Activated CD4-positive, alpha-beta T cell treated with anti-CD3 and anti-CD28 coated beads, Interleukin-2, amount 50 U/mL, for 4 hours (primary cell): ENCODE results near the gene PTPRE.

Experiments used
- DNase-seq, 2 experiments: peaks; one replicate each; pipeline ENCODE4 v3.0.0-alpha.2; 2020

Gene PTPRE

DNA sequence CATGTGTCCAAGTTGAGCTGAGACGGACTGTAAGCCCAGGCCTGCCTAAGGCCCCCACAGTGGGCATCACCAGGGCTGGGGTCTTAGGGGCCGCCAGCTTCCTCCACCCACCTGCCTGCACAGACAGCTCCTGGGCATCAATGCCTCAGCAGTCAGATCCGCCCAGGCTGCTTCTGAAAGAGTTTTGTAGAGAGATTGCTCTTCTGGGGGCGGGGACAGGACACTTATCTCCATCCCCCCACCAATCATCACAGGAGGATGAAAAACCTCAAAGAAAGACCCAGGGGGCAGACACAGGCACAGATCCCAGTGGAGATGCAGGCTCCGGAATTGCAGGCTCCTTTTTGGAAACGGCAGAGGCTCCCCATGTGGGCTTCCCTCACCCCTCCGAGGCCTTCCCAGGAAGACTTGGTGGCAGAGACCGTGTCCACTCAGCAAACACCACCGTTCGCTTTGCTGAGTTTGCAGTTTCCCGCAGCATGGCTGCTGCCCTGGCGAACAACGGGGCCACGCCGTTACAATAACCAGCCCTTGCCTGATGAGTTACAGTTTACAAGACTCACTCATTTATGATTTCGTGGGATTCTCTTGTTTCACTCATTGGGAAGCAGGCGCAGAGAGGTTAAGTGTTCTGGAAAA is 122.9 kb downstream of the PTPRE start:
- no peak for DNase-seq

DNA sequence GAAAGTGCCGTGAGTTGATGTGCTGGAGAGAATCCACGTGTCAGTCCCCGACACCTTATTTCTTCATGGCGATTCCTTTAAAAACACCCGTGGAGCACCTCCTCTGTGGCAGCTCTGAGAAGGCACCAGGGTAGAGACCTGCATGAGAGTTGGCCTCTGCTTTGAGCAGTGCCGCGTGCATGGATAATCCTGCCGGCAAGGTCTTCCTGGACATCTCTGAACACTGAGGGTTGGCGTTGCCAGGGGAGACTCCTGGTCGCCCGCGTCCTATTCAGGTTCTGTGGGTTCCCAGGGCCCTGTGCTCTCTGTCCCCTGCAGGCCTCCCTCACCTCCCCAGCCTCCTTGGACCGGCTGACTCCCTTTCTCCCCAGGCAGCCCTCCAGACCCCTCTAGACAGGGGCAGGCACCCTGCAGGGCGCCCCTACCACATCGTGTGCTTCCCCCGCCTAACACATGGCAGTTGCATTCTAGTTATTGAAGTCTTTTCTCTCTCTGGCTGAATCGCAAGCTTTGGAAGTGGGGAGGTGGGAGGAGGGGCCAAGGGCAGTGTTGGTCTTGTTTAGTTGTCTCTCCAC is 123.7 kb downstream of the PTPRE start:
- DNase-seq, result no peak

DNA sequence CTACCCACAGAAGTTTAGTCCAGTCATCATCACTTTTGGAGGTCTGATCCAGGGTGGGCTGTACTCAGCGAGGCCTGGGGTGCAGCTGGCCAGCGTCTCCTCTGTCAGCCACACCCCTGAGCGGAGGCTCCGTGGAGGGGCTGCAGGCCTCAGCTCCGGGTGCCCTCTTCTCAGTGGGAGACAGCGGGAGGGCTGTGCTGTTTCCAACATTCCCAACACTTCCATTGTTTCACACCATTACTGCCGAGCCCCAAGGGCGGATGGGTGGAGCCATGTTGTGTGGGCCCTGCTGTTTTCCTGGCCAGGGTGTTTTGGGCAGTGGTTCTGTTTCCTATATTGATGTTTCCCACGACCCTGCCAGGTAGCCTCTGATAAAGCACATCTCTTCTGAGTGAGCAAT is 124.3 kb downstream of the PTPRE start:
- no peak for DNase-seq

DNA sequence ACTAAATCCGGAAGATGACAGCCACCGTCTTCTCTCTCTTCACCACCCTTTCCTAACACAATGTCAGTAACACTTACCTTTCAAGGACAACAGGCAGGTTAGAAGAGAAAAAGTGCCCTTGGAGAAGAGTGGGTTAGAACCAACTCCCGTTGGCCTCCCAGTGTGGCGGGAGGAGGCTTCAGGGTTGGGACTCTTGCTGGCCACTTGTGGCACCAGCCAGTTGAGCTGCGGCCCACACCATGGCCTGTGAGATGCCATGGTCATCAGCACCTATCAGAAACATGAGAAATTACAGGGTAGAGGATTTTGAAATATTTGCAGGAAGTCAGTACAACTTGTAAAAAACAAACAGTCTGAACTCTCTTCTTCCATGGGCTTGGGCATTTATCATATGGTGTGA is 125.6 kb downstream of the PTPRE start:
- no peak for DNase-seq

DNA sequence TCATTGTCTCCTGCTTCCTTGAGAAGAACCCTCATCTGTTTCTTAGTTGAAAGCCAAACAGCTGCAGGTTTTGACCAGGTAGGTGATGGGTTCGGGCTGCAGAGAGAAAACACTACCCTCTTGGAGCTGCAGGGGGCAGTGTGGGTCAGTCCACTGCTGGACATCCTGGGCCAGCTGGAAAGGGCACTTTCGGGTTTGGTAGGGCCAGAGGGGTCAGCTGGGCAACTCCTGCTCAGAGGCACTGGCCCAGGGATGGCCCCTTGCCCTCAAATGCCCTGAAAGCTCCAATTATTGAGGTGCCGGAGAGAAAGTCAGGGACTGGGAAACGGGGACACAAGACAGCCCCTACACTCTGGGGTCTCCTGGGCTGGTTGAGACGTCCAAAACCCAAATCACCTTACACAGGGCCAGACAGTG is 128.7 kb downstream of the PTPRE start:
- DNase-seq, result peak; percentile 49 to 58

DNA sequence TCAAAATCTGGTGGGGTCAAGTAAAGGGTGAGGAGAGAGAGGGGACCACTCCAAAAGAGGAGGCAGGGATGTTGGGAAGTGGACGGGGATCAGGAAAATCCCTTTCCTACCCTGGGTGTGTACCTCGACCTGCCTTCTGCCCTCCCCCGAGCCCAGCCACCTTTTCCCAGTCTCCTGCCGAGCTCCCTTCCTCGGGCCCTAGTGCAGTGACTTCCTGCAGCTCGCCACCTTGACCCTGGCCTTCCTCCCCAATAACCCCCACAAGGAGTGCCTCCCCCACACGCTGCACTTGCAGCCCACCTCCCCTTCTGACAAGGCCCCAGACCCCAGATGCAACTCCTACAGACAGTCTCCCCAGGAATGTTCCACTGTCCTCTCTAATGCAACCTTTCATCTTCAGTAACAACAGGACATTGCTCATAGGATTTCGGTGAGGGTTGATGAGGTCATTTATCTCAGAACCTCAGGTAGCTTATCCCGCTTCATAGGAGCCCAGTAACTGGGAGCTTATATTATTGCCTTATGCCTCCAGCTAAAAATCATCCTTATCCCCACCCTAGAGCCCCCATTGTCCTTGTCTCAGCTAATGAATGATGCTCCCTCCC is 129.2 kb downstream of the PTPRE start:
- no peak for DNase-seq

DNA sequence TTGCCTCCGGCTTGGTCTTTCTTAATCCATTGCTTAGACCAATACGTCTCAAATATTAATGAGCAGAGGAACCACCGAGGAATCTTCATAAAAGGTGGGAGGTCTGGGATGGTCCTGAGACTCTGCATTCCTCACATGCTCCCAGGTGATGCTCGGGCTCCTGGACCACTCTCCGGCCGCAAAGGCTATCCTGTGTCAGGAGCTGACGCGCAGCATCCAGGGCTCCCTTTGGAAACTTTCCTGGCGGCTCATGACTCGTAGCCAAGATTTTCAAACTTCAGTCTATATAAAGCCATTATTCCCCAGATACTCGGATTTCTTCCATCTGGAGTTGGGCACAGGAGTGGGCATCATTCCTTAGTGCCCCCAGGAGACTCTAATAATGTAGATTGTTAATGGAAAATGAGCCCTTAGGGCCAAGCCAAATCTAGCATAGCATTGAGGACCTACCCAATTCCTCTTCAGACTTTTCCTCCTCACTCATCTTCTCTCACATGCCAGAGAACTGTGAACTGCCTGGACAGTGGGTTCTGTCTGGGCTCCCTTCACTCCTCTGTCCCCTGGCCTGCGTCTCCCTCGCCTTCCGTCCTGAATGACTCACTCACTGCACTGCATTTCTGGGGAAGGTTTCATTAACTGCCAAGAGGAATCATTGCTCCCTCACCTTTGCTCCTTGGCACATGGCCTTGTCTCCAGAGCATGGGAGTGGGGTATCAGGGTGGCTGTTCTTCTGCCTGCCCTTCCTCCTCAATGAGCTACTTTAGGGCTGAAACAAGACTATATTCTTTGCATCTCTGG is 130.0 kb downstream of the PTPRE start:
- DNase-seq, result no peak

DNA sequence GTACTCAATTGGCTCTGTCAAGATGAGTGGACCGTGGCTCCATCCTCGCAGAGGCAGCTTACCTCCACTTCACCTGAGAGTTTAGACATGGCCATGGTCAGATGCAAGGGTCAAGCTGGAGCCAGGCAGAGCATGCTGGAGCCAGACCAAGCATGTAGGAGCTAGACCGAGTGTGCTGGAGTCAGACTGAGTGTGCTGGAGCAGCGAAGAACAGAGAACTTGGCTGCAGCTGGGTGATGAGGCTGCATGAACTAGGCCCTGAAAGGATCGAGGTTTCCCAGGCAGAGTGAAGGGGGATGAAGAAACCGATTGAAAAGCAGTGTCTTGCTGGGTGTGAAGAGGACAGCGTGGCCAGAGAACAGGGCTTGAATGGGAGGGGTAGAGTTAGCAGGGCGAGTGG is 133.2 kb downstream of the PTPRE start:
- no peak for DNase-seq

DNA sequence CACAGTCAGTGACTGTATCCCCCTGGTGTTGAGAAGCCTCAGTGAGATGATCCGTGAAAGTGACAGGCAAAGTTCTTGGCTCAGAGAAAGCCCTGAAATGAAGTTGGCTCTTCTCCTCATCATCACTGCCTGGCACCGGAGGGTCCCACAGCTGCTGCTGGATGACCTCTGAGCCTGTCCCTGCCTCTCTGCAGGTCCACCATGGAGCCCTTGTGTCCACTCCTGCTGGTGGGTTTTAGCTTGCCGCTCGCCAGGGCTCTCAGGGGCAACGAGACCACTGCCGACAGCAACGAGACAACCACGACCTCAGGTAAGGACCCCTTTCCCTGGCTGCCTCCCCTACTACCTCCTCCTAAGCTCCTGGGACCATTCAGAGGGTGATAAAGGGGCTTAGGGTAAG is 133.8 kb downstream of the PTPRE start:
- DNase-seq, result no peak

DNA sequence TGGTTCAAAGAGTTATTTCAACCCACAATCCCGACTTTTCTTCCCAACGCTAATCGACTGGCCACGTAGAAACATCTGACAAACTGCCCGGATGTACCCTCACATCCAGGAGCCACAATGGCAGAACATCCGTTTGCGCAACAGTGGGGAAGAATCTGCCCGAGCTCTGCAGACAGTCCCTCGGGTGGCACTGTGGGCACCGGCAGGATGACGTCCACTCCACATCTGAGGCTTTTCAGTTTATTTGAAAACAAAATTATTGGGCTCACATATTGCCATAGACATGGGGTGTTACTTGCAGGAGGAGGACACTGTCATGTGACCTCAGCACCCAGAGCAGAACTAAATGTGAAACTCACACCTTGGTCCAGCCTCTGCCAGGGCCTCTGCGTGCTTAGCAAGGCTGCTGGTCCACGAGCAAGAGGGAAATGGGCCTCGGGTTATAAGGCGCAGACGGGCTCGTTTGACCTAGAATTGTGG is 135.3 kb downstream of the PTPRE start:
- DNase-seq, result no peak

DNA sequence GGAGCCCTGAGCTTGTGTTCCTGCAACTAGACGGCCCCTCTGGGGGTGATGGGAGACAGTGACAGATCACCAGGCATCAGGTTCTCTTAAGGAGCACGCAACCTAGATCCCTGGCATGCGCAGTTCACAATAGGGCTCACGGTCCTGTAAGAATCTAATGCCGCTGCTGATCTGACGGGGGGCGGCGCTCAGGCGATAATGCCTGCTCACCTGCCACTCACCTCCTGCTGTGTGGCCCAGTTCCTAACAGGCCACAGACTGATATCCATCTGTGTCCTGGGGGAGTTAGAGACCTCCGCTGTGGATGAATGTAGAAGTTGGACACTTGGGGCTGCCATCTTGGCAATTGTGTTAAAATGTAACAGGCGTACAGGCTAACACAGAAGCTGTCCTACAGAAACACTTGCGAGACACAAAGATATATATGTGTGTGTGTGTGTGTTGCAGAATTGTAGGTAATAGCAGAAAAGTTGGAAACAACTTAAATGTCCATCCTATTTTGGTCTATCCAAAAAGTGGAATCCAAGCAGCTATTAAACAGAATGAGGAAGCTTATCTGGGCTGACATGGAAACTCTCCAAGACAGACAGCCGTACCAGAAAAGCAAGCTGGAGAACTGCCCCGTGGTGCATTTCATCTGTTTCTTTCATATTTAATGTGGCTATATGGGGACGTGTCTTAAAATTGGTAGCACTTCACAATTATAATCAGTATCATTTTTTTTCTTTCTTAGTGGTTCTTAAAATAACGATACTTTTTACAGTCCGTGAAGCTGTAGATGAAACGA is 136.5 kb downstream of the PTPRE start:
- no peak for DNase-seq

DNA sequence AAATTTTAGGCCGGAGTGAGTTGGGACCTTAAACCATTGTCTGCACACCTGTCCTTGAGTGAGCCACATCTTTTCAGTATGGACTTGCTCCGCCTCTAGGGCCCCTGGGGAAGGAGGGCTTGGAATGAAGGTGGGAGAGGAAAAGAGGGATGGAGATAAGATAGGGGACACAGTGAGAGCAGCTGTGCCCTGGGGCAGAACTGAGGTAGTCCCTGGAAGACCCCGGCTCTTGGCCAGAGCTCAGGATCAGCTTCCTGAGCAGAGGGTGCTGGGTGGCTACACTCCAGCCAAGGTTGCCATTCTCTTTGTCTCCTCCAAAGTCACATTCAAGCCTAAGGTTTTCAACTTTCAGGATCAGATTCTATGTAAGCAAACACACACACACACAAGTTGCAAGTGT is 137.3 kb downstream of the PTPRE start:
- DNase-seq, result no peak

DNA sequence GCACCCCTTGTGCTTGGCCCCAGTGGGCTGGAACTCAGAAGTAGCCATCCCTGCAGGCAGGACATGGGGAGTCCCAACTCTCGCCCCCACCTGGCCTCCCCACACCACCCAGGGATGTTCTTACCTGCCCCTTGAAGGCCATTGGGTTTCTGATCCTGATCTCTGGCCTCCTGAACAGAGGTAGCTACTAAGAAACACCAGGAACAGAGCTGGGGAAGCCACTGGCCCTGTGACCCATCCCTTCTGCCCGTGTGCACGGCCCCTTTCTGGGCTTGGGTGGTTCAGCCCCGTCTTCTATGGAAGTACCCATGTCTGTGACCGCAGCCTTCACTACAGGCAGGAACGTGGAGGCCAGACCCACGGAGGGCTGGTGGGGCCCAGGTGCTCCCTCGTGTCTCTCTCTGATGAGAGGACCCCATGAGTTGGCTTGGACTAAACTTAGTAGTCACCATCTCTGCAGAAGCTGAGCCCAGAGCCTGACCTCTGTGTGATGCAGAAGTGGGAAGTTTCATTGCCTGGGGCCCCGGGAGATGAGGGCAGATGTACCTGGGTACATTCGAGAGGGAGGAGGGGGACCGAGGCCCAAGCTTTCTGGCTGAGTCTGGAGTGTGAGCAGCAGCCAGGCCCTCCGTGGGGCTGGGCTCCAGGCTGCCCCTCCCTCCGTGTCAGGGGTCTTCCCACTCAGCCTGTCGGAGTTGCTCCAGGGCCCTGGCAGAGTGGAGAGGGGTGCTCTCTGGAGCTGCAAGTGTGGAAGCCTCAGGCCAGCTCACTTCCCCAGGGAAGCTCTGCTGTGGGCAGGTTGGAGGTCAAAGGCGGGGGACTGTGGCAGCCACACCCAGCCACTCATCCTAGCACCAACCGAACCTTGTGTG is 138.3 kb downstream of the PTPRE start:
- DNase-seq, result no peak

DNA sequence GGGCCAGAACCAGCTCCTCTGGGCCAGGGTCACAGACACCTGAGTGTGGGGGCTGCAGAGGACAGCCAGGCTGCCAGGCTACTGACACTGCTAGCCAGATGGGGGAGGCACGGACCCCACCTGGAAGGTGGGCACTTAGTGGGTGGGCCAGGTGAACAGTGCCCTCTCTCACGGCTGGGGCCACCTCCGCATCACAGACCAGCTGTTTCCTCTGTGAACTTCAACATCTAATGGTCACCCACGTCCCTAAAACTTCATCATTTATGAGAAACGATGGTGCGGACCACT is 138.9 kb downstream of the PTPRE start:
- no peak for DNase-seq

DNA sequence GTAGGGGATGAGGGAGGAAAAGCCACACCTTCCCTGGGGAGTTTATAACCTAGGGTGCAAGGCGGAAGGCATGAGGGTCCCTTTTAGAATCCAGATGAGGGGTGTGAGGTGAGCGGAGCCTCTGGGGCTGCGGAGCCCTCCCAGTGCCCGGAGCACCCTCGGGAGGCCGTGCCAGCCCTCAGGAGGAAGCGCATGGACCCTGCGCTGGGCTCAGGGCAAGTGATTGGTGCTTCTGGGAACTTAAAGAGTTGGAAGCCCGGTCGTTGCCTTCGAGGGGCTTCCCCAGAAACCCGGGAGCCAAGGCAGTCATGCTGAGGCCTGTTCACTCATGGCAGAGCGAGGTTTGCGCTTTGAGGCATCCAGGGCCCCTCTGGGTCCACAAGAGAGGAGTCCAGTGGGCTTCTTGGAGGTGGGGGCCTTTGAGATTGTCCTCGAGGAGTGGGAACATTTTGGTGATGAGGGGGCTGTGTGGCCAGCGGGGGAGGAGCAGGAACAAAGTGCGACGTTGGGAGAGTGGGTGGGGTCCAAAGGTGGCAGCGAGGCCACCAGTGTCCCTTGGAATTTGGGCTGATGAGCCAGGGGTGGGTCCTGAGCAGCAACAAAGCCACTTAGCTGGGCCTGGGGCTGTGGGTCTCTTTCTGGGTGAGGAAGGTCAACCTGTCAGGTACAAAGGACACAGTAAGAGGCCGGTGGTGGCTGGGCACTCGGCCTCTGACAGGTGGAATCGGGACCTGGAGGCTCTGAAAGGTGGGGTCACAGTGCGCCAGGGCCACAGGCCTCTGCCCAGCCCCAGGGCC is 139.5 kb downstream of the PTPRE start:
- DNase-seq, result no peak

DNA sequence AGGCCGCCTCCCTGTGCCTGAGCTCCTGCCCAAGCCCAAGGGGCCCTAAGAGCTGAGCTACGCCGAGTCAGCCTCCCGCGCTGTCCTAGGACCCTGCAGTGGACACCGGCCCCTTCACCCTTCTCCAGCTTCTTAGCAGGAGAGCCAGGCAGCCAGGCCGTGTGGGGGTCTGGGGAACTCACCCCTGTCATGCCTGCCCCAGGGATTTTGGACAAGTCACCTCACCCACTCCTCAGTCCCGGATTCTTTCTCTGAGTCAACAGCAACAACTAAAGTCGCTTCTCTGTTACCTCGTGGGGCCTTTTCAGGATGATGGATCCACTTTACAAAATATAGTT is 140.0 kb downstream of the PTPRE start:
- DNase-seq, result no peak

DNA sequence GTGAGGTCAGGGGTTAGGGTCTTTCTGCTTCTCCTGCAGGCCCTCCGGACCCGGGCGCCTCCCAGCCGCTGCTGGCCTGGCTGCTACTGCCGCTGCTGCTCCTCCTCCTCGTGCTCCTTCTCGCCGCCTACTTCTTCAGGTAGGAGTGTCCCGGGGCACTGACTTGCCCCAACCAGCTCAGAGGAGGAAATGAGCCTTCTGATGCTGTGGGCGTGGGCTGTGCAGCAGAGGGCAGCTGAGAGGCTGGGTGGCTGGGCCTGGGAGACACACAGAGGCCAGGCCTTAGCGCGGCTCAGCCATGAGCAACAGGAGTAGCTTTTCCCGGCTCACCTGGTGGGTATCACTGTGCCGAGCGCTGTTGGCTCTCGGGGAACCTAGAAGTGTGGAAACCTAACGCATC is 140.4 kb downstream of the PTPRE start:
- peak; percentile 77 to 82 for DNase-seq

DNA sequence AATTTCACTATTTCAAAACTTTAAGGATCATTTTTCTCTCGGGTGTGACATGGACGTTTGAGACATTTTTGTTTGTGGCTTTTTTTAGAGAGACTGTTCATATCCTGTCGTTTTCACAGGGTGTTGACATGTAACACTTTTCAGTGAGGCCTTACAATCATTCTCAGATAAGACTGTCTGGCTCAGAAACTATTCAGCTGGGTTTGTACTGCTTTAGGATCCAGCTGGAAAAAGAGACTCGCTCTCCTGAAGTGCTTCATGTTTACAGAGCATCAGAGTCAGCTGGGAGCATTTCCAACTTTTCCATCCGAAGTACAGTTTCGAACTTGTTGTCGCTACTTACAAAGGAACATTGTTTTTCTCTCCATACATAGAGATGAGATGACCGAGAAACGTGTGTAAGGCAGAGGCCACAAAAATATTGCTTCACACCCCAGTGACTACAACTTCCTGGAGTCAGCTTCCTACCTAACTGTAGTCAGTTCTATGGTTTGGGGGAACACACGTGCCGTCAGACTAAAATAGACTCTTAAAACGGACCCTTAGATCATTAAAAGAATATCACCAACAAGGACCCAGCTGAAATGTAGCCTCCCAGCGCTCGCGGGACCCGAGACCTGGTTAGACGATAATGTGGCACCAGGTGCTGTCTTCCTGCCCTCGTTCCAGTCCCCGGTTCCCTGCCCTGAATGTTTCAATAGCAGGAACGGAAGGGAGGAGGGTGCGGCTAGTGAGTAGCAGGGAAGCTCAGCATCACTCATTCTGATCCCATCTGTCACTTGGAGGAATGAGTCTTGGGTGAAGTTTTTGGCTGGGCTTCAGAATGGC is 141.3 kb downstream of the PTPRE start:
- no peak for DNase-seq

DNA sequence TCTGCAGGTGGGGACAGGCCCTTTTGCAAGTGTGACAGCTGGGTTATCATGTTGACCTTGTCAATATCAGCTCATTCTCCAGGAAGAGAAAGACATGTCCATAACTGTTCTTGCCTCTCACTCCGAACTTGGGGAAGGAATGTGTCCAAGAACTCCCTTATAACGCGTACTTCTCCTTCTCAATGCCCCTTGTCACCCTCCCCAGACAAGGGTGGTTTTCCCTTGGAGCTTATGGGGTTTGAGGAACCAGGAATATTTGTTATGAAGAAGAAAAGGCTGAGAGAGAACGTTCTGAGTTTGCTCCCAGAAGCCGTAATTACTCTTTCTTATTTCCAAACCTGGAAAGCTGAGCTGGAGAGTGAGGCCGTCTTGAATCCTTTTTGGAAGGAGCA is 141.9 kb downstream of the PTPRE start:
- no peak for DNase-seq
